Adipocyte (in vitro differentiated cells): ENCODE measurements around the gene APOB.
"Not testable (repeated sequence)": the region's sequence is repeated elsewhere in the genome, so short reads cannot be mapped to it uniquely, and the experiment has no call there.

Source experiments
- DNase-seq: peaks from one replicate; pipeline ENCODE4 v3.0.0-alpha.2; 2015; ENCODE audit warnings: low read depth
- H3K27me3 ChIP-seq: replicated peaks from 2 replicates; pipeline ENCODE4 v1.7.0; 2013; ENCODE audit warnings: mild to moderate bottlenecking, low read length, moderate library complexity; ENCODE audit not compliant: control insufficient read depth, insufficient read depth
- H3K36me3 ChIP-seq: 2 replicates; pipeline ENCODE4 v1.7.0; 2013; ENCODE audit warnings: low read length, mild to moderate bottlenecking, moderate library complexity; ENCODE audit not compliant: control insufficient read depth, insufficient read depth, severe bottlenecking
- H3K4me1 ChIP-seq: 2 replicates; pipeline ENCODE4 v1.7.0; 2013; ENCODE audit warnings: mild to moderate bottlenecking, low read length, moderate library complexity; ENCODE audit not compliant: control insufficient read depth, insufficient read depth
- H3K4me3 ChIP-seq: 2 replicates; pipeline ENCODE4 v1.7.0; 2013; ENCODE audit warnings: mild to moderate bottlenecking, low read length, moderate library complexity
- H3K9ac ChIP-seq: 2 replicates; pipeline ENCODE4 v1.7.0; 2013; ENCODE audit warnings: mild to moderate bottlenecking, low read length, moderate library complexity
- H3K9me3 ChIP-seq: 2 replicates; pipeline ENCODE4 v1.7.0; 2013; ENCODE audit warnings: mild to moderate bottlenecking, low read length, moderate library complexity; ENCODE audit not compliant: control insufficient read depth

APOB gene

GRCh38 chr2:21028951-21029350 is 14.9 kb downstream of the APOB start:
- not testable (repeated sequence) for H3K4me1 ChIP-seq, H3K36me3 ChIP-seq, H3K27me3 ChIP-seq, H3K4me3 ChIP-seq, H3K9me3 ChIP-seq, H3K9ac ChIP-seq, DNase-seq

GRCh38 chr2:21028021-21028947 is 15.6 kb downstream of the APOB start:
- DNase-seq, result no peak
- Histone ChIP-seq H3K4me1 (no peaks in the 10 kb centered on the region), H3K9ac (no peak overlapping the region), H3K27me3 (no peaks in the 10 kb centered on the region), H3K9me3 (peaks cover 4% of the 10 kb centered on the region), H3K36me3 (no peaks in the 10 kb centered on the region), H3K4me3 (no peak overlapping the region)

GRCh38 chr2:21026479-21027282 is 17.2 kb downstream of the APOB start:
- Histone ChIP-seq H3K9me3 (peaks cover 4% of the 10 kb centered on the region), H3K9ac (no peak overlapping the region), H3K4me1 (no peaks in the 10 kb centered on the region), H3K4me3 (no peak overlapping the region), H3K27me3 (peaks cover 9% of the 10 kb centered on the region), H3K36me3 (no peaks in the 10 kb centered on the region)
- no peak for DNase-seq

GRCh38 chr2:21025690-21026478 is 18.0 kb downstream of the APOB start:
- Histone ChIP-seq H3K9ac (no peak overlapping the region), H3K4me1 (no peaks in the 10 kb centered on the region), H3K36me3 (no peaks in the 10 kb centered on the region), H3K9me3 (peaks cover 4% of the 10 kb centered on the region), H3K4me3 (no peak overlapping the region), H3K27me3 (peaks cover 9% of the 10 kb centered on the region)
- DNase-seq, result no peak

- Histone ChIP-seq H3K4me3 (no peak overlapping the region), H3K9me3 (peaks cover 3% of the 10 kb centered on the region), H3K9ac (no peak overlapping the region), H3K36me3 (no peaks in the 10 kb centered on the region), H3K27me3 (peaks cover 18% of the 10 kb centered on the region), H3K4me1 (no peaks in the 10 kb centered on the region)
- no peak for DNase-seq
Observed at GRCh38 chr2:21024722-21025389, 19.0 kb downstream of the APOB start.

- H3K9me3 ChIP-seq, result no peaks in the 10 kb centered on the region
- no peak overlapping the region for H3K9ac ChIP-seq
- no peak overlapping the region for H3K4me3 ChIP-seq
- peaks cover 19% of the 10 kb centered on the region for H3K27me3 ChIP-seq
- DNase-seq, result no peak
- H3K36me3 ChIP-seq, result peaks cover 2% of the 10 kb centered on the region
- H3K4me1 ChIP-seq, result no peaks in the 10 kb centered on the region
Observed at GRCh38 chr2:21024198-21024597, 19.7 kb downstream of the APOB start.

- Histone ChIP-seq H3K36me3 (peaks cover 5% of the 10 kb centered on the region), H3K9me3 (peaks cover under 1% of the 10 kb centered on the region), H3K27me3 (peaks cover 19% of the 10 kb centered on the region), H3K9ac (no peak overlapping the region), H3K4me1 (no peaks in the 10 kb centered on the region), H3K4me3 (no peak overlapping the region)
- no peak for DNase-seq
Observed at GRCh38 chr2:21023419-21024181, 20.3 kb downstream of the APOB start.

GRCh38 chr2:21022792-21023367 is 21.0 kb downstream of the APOB start:
- Histone ChIP-seq H3K36me3 (peaks cover 5% of the 10 kb centered on the region), H3K4me1 (no peaks in the 10 kb centered on the region), H3K27me3 (peaks cover 19% of the 10 kb centered on the region), H3K9ac (no peak overlapping the region), H3K9me3 (peaks cover 7% of the 10 kb centered on the region), H3K4me3 (no peak overlapping the region)
- no peak for DNase-seq

GRCh38 chr2:21021430-21021829 is 22.4 kb downstream of the APOB start:
- DNase-seq, result no peak
- Histone ChIP-seq H3K36me3 (peaks cover 5% of the 10 kb centered on the region), H3K27me3 (peaks cover 19% of the 10 kb centered on the region), H3K4me1 (no peaks in the 10 kb centered on the region), H3K4me3 (no peak overlapping the region), H3K9me3 (peaks cover 7% of the 10 kb centered on the region), H3K9ac (no peak overlapping the region)
